HepG2 (cell line): Measurements from ENCODE around the gene ERCC4. TPM values are rescaled to one million over a fixed set of nuclear protein-coding genes. Genes with fewer than 3 reads are reported as not detected.

ENCODE experiments used
- AGO2 ChIP-seq: fragments of 200-400 bp; formaldehyde crosslinking; optimal IDR thresholded peaks from 2 replicates; pipeline ENCODE3; 2017; ENCODE audit warnings: mild to moderate bottlenecking, low read depth, low read length, moderate library complexity
- ARNT ChIP-seq: fragments of 450-650 bp; IDR thresholded peaks from 2 replicates; pipeline ENCODE4 v1.6.1; 2017
- CCDC6 ChIP-seq: sonication (generic); formaldehyde crosslinking; IDR thresholded peaks from 2 replicates; pipeline ENCODE4 v1.8.1; 2022; ENCODE audit warnings: mild to moderate bottlenecking, missing genetic modification reagents, moderate library complexity
- CEBPB ChIP-seq: IDR thresholded peaks from 2 replicates; pipeline ENCODE4 v1.6.1; 2011; ENCODE audit warnings: low read depth, low read length, improper control_type of control experiment, borderline replicate concordance
- CEBPG ChIP-seq: IDR thresholded peaks from 2 replicates; pipeline ENCODE4 v1.6.1; 2016
- CHCHD3 ChIP-seq: sonication (generic); formaldehyde crosslinking; IDR thresholded peaks from 2 replicates; pipeline ENCODE4 v1.8.0; 2022; ENCODE audit warnings: mild to moderate bottlenecking, missing genetic modification reagents, moderate library complexity
- MAFF ChIP-seq: IDR thresholded peaks from 2 replicates; pipeline ENCODE4 v1.6.1; 2011; ENCODE audit warnings: low read depth, low read length, improper control_type of control experiment
- MIXL1 ChIP-seq: IDR thresholded peaks from 2 replicates; pipeline ENCODE4 v1.6.1; 2016
- TFAP4 ChIP-seq: sonication (generic); IDR thresholded peaks from 2 replicates; pipeline ENCODE4 v1.6.1; 2016; ENCODE audit warnings: low read depth, borderline replicate concordance
- TFDP1 ChIP-seq: IDR thresholded peaks from 2 replicates; pipeline ENCODE4 v1.6.1; 2016; ENCODE audit warnings: missing compliant biosample characterization, missing genetic modification reagents, borderline replicate concordance
- TMF1 ChIP-seq: sonication (generic); formaldehyde crosslinking; IDR thresholded peaks from 2 replicates; pipeline ENCODE4 v1.8.1; 2022; ENCODE audit warnings: low read depth, missing genetic modification reagents
- YEATS4 ChIP-seq: sonication (generic); formaldehyde crosslinking; IDR thresholded peaks from 2 replicates; pipeline ENCODE4 v1.4.0; 2020; ENCODE audit warnings: missing genetic modification reagents, borderline replicate concordance
- ZBTB25 ChIP-seq: IDR thresholded peaks from 2 replicates; pipeline ENCODE4 v1.6.1; 2018; ENCODE audit warnings: missing genetic modification reagents
- ZNF329 ChIP-seq: sonication (generic); formaldehyde crosslinking; IDR thresholded peaks from 2 replicates; pipeline ENCODE4 v1.9.0; 2021; ENCODE audit warnings: low read depth, mild to moderate bottlenecking, missing genetic modification reagents
- ZNF530 ChIP-seq: sonication (generic); formaldehyde crosslinking; IDR thresholded peaks from 2 replicates; pipeline ENCODE4 v1.5.0; 2020; ENCODE audit warnings: low read depth, mild to moderate bottlenecking, missing genetic modification reagents
- polyA plus RNA-seq, 8 experiments: library from polyadenylated mRNA; depleted of rRNA in 3 of 8; stranded (reverse) in 7 of 8; unstranded in 1 of 8; fragments of >200 nt; fragmentation: Illumina TruSeq in 4 of 8; extraction: Trizol in 4 of 8; gene quantifications; 2 replicates each; pipeline versions ENCODE4 v1.2.1 to v1.2.3, GENCODE V29; 2011 to 2016; ENCODE audit warnings: low read depth in 4 of 8, missing spikeins in 1 of 8, mixed read lengths in 1 of 8; ENCODE audit not compliant: insufficient read depth in 1 of 8
- total RNA-seq, 5 experiments: library from RNA; depleted of rRNA; stranded (reverse); fragments of >200 nt; fragmentation: Illumina TruSeq; extraction: Trizol; gene quantifications; 2 replicates each; pipeline ENCODE4 v1.2.3, GENCODE V29; 2016; ENCODE audit warnings: low read depth in 1 of 5
- TF ChIP-seq, protein P1 (sequence below): sonication (generic); formaldehyde crosslinking; IDR thresholded peaks from 2 replicates; pipeline ENCODE4 v1.4.0; 2020; ENCODE audit warnings: mild to moderate bottlenecking, low read depth, missing genetic modification reagents
- TF ChIP-seq, protein P2 (sequence below): sonication (generic); formaldehyde crosslinking; IDR thresholded peaks from 2 replicates; pipeline ENCODE4 v1.5.0; 2020; ENCODE audit warnings: mild to moderate bottlenecking, missing genetic modification reagents, borderline replicate concordance
- TF ChIP-seq, protein P3 (sequence below): sonication (generic); formaldehyde crosslinking; IDR thresholded peaks from 2 replicates; pipeline ENCODE4 v1.5.1; 2020; ENCODE audit warnings: missing genetic modification reagents, mild to moderate bottlenecking, borderline replicate concordance
- TF ChIP-seq, protein P4 (sequence below): sonication (generic); formaldehyde crosslinking; IDR thresholded peaks from 2 replicates; pipeline ENCODE4 v1.8.1; 2022; ENCODE audit warnings: mild to moderate bottlenecking, missing genetic modification reagents

The ERCC4 gene
- total and polyA plus RNA-seq, 2 of the 13 experiments (the other 11 are each of a cell fraction or from before 2014, with no cell fraction given): 5.4 to 15.2 TPM

DNA sequence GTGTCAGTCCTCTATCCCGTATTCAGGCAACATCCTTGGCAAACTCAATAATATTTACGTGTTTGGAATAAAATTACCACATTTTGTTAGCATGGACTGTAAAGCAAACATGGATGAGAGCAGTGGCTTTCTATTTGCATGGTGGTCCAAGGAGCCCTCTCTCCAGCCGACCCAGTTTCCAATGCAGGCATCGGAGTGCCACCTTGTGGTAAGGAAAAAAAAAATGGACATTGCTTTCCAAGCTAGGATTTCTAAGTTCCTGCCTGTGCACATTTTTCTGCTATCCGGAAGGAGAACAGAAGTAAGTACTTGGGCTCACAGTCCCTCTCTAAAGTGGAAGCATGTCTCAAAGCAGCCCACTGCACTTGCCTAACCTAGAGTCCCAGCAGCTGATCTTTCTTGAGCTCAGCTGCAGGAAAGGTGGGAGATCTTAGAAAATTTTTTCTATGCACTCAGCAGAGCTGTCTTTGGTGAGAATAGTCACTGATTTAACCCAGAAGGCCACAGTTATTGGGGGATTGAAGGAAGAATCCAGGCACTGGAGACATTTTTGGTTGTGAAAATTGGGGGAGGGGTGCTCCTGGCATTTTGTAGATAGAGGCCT, 46.0 kb upstream of the ERCC4 start (continued):
- TF ChIP-seq, protein P1, sequence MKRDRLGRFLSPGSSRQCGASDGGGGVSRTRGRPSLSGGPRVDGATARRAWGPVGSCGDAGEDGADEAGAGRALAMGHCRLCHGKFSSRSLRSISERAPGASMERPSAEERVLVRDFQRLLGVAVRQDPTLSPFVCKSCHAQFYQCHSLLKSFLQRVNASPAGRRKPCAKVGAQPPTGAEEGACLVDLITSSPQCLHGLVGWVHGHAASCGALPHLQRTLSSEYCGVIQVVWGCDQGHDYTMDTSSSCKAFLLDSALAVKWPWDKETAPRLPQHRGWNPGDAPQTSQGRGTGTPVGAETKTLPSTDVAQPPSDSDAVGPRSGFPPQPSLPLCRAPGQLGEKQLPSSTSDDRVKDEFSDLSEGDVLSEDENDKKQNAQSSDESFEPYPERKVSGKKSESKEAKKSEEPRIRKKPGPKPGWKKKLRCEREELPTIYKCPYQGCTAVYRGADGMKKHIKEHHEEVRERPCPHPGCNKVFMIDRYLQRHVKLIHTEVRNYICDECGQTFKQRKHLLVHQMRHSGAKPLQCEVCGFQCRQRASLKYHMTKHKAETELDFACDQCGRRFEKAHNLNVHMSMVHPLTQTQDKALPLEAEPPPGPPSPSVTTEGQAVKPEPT: no peak
- TF ChIP-seq ZBTB25 (no peak), YEATS4 (no peak), MAFF (no peak), TFDP1 (CRISPR knock-in tag) (no peak), ZNF530 (CRISPR knock-in tag) (no peak), ARNT (no peak), ZNF329 (no peak), CEBPB (no peak), CEBPG (0 out of 2 replicates have a peak, but pooled peaks have one; percentile 38), CHCHD3 (CRISPR knock-in tag) (no peak), TMF1 (CRISPR knock-in tag) (0 out of 2 replicates have a peak, but pooled peaks have one; percentile 26), CCDC6 (CRISPR knock-in tag) (no peak), MIXL1 (CRISPR knock-in tag) (0 out of 2 replicates have a peak, but pooled peaks have one; percentile 48), TFAP4 (no peak), AGO2 (no peak)
- TF ChIP-seq, protein P2, sequence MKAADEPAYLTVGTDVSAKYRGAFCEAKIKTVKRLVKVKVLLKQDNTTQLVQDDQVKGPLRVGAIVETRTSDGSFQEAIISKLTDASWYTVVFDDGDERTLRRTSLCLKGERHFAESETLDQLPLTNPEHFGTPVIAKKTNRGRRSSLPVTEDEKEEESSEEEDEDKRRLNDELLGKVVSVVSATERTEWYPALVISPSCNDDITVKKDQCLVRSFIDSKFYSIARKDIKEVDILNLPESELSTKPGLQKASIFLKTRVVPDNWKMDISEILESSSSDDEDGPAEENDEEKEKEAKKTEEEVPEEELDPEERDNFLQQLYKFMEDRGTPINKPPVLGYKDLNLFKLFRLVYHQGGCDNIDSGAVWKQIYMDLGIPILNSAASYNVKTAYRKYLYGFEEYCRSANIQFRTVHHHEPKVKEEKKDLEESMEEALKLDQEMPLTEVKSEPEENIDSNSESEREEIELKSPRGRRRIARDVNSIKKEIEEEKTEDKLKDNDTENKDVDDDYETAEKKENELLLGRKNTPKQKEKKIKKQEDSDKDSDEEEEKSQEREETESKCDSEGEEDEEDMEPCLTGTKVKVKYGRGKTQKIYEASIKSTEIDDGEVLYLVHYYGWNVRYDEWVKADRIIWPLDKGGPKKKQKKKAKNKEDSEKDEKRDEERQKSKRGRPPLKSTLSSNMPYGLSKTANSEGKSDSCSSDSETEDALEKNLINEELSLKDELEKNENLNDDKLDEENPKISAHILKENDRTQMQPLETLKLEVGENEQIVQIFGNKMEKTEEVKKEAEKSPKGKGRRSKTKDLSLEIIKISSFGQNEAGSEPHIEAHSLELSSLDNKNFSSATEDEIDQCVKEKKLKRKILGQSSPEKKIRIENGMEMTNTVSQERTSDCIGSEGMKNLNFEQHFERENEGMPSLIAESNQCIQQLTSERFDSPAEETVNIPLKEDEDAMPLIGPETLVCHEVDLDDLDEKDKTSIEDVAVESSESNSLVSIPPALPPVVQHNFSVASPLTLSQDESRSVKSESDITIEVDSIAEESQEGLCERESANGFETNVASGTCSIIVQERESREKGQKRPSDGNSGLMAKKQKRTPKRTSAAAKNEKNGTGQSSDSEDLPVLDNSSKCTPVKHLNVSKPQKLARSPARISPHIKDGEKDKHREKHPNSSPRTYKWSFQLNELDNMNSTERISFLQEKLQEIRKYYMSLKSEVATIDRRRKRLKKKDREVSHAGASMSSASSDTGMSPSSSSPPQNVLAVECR (CRISPR knock-in tag): no peak
- TF ChIP-seq, protein P3, sequence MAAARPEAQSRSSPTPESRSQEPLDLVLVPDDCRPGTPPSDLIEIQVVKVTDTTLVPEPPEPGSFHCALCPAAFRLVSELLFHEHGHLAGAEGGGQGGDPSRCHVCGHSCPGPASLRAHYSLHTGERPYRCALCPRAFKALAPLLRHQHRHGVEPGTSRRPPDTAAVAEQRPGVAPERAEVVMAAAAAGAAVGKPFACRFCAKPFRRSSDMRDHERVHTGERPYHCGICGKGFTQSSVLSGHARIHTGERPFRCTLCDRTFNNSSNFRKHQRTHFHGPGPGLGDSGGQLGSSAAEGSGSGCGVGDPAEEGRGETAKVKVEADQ: no peak
- TF ChIP-seq, protein P4, sequence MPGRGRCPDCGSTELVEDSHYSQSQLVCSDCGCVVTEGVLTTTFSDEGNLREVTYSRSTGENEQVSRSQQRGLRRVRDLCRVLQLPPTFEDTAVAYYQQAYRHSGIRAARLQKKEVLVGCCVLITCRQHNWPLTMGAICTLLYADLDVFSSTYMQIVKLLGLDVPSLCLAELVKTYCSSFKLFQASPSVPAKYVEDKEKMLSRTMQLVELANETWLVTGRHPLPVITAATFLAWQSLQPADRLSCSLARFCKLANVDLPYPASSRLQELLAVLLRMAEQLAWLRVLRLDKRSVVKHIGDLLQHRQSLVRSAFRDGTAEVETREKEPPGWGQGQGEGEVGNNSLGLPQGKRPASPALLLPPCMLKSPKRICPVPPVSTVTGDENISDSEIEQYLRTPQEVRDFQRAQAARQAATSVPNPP (CRISPR knock-in tag): no peak
